DMS53 treated with DMSO at 0.1 percent for 48 hours (cell line): Measurements from ENCODE around the gene SPDYE5.
"Not testable (repeated sequence)": the region's sequence is repeated elsewhere in the genome, so short reads cannot be mapped to it uniquely, and the experiment has no call there.

Experiments used
- DNase-seq: peaks from one replicate; lab custom pipeline; 2025; ENCODE audit not compliant: unreplicated experiment; lab: John Stamatoyannopoulos, UW

Gene SPDYE5

GRCh38 chr7:75492020-75492419 is at the start of gene SPDYE5:
TSS of gene SPDYE5 (plus strand) at chr7:75492320. CDS start at chr7:75494048, 1,728 bp downstream.
- not testable (repeated sequence) for DNase-seq

- peak; percentile 17 for DNase-seq
Observed at GRCh38 chr7:75442465-75443111, 49.5 kb upstream of the SPDYE5 start.

GRCh38 chr7:75449946-75450345 is 42.2 kb upstream of the SPDYE5 start:
- not testable (repeated sequence) for DNase-seq

- not testable (repeated sequence) for DNase-seq
Observed at GRCh38 chr7:75452494-75452955, 39.6 kb upstream of the SPDYE5 start.

GRCh38 chr7:75456403-75456802 is 35.7 kb upstream of the SPDYE5 start:
- not testable (repeated sequence) for DNase-seq

GRCh38 chr7:75458034-75458433 is 34.1 kb upstream of the SPDYE5 start:
- not testable (repeated sequence) for DNase-seq

- DNase-seq = not testable (repeated sequence)
Observed at GRCh38 chr7:75460541-75460940, 31.6 kb upstream of the SPDYE5 start.

- DNase-seq = not testable (repeated sequence)
Observed at GRCh38 chr7:75470166-75470565, 22.0 kb upstream of the SPDYE5 start.

GRCh38 chr7:75477457-75477856 is 14.7 kb upstream of the SPDYE5 start:
- not testable (repeated sequence) for DNase-seq

GRCh38 chr7:75480313-75480712 is 11.8 kb upstream of the SPDYE5 start:
- not testable (repeated sequence) for DNase-seq

- not testable (repeated sequence) for DNase-seq
Observed at GRCh38 chr7:75485355-75485978, 6.7 kb upstream of the SPDYE5 start.

- DNase-seq = peak; percentile 90
Observed at GRCh38 chr7:75485979-75486643, 6.0 kb upstream of the SPDYE5 start, which contains the start of gene POM121C. TSS of gene POM121C (minus strand) at chr7:75486299. CDS start at chr7:75441496, 44,803 bp downstream.

- DNase-seq = not testable (repeated sequence)
Observed at GRCh38 chr7:75509033-75509432, 16.9 kb downstream of the SPDYE5 start.

- DNase-seq = not testable (repeated sequence)
Observed at GRCh38 chr7:75518842-75519241, 26.7 kb downstream of the SPDYE5 start.

- not testable (repeated sequence) for DNase-seq
Observed at GRCh38 chr7:75521727-75522126, 29.6 kb downstream of the SPDYE5 start.

- not testable (repeated sequence) for DNase-seq
Observed at GRCh38 chr7:75527224-75527722, 35.2 kb downstream of the SPDYE5 start.

GRCh38 chr7:75531359-75531821 is 39.3 kb downstream of the SPDYE5 start:
- peak; percentile 25 for DNase-seq

- no peak for DNase-seq
Observed at GRCh38 chr7:75532639-75533038, 40.5 kb downstream of the SPDYE5 start.

GRCh38 chr7:75533926-75534325 is 41.8 kb downstream of the SPDYE5 start:
- no peak for DNase-seq

- DNase-seq = peak; percentile 1
Observed at GRCh38 chr7:75534727-75535307, 42.7 kb downstream of the SPDYE5 start.

GRCh38 chr7:75536491-75536890 is 44.4 kb downstream of the SPDYE5 start:
- no peak for DNase-seq
